Skeletal muscle tissue (tissue), 4 donors: ENCODE results near the gene UIMC1. TPM values are rescaled to one million over a fixed set of nuclear protein-coding genes. Genes with fewer than 3 reads are reported as not detected.

Source experiments
- H3K27ac ChIP-seq: one replicate; pipeline ENCODE4 v1.7.0; 2013; ENCODE audit warnings: mild to moderate bottlenecking, low read depth, low read length, inconsistent platforms
- H3K27me3 ChIP-seq, 3 donors: one replicate each; pipeline ENCODE4 v1.7.0; 2013; ENCODE audit warnings: low read length in 3 of 3; ENCODE audit not compliant: control insufficient read depth in 3 of 3, insufficient read depth in 3 of 3
- H3K36me3 ChIP-seq, 3 donors: one replicate each; pipeline ENCODE4 v1.7.0; 2013; ENCODE audit warnings: low read length in 3 of 3; ENCODE audit not compliant: control insufficient read depth in 3 of 3, insufficient read depth in 3 of 3
- H3K4me1 ChIP-seq, 3 donors: one replicate each; pipeline ENCODE4 v1.7.0; 2013; ENCODE audit warnings: low read length in 3 of 3, mild to moderate bottlenecking in 3 of 3; ENCODE audit not compliant: control insufficient read depth in 3 of 3, insufficient read depth in 3 of 3
- H3K4me3 ChIP-seq, 3 donors: one replicate each; pipeline ENCODE4 v1.7.0; 2013; ENCODE audit warnings: low read length in 3 of 3
- H3K9ac ChIP-seq, 3 donors: one replicate each; pipeline ENCODE4 v1.7.0; 2013; ENCODE audit warnings: low read length in 3 of 3, mild to moderate bottlenecking in 3 of 3, moderate library complexity in 2 of 3, low read depth in 1 of 3
- H3K9me3 ChIP-seq, 3 donors: one replicate each; pipeline ENCODE4 v1.7.0; 2013; ENCODE audit warnings: low read length in 3 of 3; ENCODE audit not compliant: control insufficient read depth in 3 of 3
- total RNA-seq: library from RNA; depleted of rRNA; stranded (reverse); fragments of >200 nt; gene quantifications from one replicate; pipeline ENCODE4 v1.2.3, GENCODE V29; 2014
- donor health status: Osteomylitis.

Gene UIMC1
- total RNA-seq, 1 donor from 2014 or later = 40.2 TPM

DNA sequence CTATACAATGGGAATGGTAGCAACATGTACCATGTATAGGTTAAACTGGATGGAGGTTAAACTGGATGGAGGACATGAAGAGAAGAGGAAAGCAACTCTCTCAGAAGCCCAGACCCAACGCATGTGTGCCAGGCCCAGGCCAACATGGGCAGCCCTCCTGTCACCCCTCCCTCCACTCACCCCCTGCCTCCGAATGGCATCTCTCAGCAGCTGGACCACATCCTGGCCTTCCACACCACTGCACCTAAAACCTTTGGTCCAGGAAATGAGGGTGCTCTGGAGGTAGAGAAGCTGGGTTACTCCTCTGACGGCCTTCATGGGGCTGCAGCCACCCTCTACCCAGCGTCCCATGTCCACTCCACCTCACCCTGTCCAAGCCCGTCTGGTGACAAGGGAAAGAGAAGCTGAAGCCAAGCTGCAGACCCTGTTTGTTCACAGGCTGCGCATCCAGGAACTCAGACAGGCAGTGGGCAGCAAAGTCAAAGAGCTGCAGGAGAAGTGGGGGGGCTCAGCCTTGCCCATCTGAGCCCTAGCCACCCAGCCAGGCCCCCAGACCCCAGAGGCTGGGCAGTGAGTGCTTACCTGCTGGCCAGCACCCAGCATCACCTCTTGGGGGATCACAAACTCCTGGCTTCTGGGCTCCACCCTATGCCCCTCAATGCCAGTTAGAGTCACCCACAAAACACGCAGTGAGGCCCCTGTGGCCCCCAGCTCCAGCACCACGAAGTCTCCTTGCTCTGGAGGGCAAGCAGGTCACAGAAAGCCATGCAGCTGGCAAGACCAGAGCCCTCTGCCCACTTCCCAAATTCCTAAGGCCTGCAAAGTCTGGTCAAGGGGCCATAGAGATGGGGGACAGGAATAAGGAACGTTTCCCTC is 115.9 kb downstream of the UIMC1 start:
- Histone ChIP-seq H3K27me3 (peaks cover 0 to 5% (median 0%) of the 10 kb centered on the region in 3 donors), H3K4me3 (no peak overlapping the region), H3K36me3 (no peaks in the 10 kb centered on the region), H3K9ac (no peak overlapping the region), H3K27ac (no peak overlapping the region), H3K4me1 (no peaks in the 10 kb centered on the region), H3K9me3 (no peaks in the 10 kb centered on the region)

DNA sequence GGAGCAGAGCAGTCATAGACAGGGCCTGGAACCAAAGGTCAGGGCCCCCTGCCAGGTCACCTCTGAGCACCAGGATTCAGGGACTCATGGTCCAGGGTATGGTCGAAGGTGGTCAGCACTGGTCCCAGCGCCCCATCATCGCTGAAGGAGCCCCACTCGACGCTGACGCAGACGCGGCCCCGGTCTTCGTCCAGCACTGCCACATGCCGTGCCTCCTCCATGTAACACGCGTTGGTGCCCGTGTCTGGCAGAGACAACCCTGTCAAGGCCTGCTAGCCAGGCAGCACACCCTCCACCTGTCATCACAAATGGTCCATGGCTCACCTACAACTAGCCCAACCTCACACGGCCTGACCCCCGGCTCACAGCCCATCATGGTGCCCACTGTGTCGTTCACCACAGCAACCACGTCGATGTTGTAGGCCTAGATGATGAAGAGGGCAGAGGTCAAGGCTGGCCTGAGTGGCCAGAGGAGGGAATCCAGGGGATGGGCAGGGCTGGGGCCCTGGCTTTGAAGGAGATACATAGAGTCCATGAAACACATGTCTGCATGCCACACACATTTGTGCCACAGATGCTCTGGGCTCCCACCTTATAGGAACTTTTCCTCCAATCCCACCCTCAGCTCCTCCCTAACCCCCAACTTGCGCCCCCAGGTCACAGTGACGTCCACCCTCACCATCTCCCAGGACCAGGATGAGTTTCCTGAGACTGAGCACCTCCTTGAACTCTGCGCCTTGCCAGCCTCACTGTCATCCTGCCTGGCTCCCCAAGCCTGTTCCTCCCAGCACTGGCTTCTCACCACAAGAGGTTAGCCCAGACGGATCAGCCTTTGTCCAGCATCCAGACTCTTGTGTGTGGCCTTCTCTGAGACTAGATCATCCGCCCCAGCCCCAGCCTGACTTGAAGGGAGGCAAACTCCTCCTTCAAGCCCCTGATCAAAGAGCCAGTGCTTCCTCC is 117.0 kb downstream of the UIMC1 start:
- Histone ChIP-seq H3K4me1 (peaks cover 0 to 2% (median 1%) of the 10 kb centered on the region in 3 donors), H3K9ac (no peak overlapping the region), H3K27ac (no peak overlapping the region), H3K36me3 (no peaks in the 10 kb centered on the region), H3K9me3 (no peaks in the 10 kb centered on the region), H3K27me3 (peaks cover 0 to 5% (median 0%) of the 10 kb centered on the region in 3 donors), H3K4me3 (no peak overlapping the region)

DNA sequence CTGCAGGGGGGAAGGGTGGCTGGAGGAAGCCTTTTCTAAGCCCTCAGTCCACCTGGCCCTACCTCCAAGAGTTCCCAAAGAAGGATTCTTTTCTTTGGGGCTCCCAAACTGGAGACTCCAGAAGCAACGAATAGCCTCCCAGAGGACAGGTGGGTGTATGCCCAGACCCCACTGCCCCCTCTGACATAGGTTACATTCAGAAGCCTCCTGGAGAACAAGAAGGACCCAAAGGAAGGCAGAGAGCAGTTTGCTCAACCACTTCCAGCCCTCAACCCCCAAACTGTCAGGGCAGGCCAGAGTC is 117.8 kb downstream of the UIMC1 start:
- Histone ChIP-seq H3K9ac (no peak overlapping the region), H3K4me1 (peaks cover 0 to 8% (median 7%) of the 10 kb centered on the region in 3 donors), H3K4me3 (no peak overlapping the region), H3K36me3 (no peaks in the 10 kb centered on the region), H3K9me3 (no peaks in the 10 kb centered on the region), H3K27ac (no peak overlapping the region), H3K27me3 (peaks cover 0 to 5% (median 0%) of the 10 kb centered on the region in 3 donors)

DNA sequence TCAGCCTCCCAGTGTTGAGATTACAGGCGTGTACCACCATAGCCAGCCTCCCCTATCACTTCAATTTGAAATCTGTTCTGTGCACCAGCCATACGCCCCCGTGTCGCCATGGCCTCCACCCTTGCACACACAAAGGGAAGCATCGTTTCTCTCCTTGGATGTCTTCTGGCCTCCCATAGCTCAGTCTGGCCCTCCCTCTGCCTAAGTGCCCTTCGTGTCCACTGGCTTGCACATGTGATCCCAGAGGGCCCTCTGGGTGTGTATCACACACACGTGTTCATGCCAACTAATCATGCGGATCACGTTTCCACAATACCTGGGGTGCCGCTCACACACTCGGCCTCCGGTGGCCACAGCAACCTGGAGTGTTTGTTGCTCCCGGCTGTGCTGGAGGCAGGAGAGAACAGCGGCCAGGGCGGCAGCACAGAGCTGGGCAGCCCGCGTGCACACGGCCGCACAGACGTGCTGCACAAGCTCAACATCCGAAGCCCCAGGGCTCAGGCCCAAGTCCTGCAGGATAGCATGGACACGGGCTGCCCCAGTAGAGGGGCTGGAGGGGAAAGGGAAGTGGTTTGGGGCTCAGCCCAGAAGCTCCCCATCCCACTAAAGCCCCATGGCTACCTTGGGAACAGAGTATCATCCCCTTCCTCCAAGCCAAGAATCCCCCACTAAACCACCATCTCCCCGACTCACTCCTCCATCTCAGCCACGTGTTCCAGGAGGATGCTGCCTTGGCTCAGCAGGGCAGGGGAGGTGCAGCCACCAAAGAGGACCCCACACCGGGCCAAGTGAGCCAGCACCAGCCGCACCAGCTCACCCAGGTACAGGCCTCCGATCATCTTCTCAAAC is 118.3 kb downstream of the UIMC1 start:
- Histone ChIP-seq H3K9me3 (no peaks in the 10 kb centered on the region), H3K36me3 (no peaks in the 10 kb centered on the region), H3K27ac (no peak overlapping the region), H3K9ac (no peak overlapping the region), H3K4me3 (no peak overlapping the region), H3K4me1 (peaks cover 0 to 10% (median 8%) of the 10 kb centered on the region in 3 donors), H3K27me3 (peaks cover 0 to 5% (median 0%) of the 10 kb centered on the region in 3 donors)

DNA sequence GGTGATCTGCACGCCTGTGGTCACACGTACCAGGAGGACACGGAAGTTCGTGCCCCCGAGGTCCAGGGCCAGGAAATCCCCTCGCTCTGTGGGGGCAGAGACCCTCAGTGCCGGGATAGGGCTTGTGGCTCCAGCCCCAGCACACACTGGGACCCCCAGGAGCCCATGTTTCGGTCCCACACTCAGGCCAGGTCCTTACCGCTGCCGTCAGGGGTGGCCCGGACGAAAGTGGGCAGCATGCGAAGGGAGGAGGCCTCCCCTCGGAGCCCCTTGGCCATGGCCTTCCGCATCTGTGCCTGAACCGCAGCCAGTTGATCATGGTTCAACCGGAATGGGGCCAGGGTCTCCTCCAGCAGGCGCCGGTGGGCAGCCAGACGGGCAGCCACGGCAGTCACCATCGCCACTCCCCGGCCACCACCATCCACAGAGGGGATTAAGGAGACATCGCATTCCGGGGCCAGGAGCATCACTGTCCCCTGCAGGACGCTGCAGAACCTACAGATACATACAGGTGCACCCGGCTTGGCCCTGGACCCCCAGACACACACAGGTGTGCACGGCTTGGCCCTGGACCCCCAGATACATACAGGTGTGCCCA is 119.2 kb downstream of the UIMC1 start:
- no peaks in the 10 kb centered on the region for H3K9me3 ChIP-seq
- H3K4me1 ChIP-seq = peaks cover 0 to 15% (median 13%) of the 10 kb centered on the region in 3 donors
- no peak overlapping the region for H3K4me3 ChIP-seq
- no peak overlapping the region for H3K9ac ChIP-seq
- H3K27me3 ChIP-seq = peaks cover 0 to 5% (median 0%) of the 10 kb centered on the region in 3 donors
- no peak overlapping the region for H3K27ac ChIP-seq
- H3K36me3 ChIP-seq = no peaks in the 10 kb centered on the region

DNA sequence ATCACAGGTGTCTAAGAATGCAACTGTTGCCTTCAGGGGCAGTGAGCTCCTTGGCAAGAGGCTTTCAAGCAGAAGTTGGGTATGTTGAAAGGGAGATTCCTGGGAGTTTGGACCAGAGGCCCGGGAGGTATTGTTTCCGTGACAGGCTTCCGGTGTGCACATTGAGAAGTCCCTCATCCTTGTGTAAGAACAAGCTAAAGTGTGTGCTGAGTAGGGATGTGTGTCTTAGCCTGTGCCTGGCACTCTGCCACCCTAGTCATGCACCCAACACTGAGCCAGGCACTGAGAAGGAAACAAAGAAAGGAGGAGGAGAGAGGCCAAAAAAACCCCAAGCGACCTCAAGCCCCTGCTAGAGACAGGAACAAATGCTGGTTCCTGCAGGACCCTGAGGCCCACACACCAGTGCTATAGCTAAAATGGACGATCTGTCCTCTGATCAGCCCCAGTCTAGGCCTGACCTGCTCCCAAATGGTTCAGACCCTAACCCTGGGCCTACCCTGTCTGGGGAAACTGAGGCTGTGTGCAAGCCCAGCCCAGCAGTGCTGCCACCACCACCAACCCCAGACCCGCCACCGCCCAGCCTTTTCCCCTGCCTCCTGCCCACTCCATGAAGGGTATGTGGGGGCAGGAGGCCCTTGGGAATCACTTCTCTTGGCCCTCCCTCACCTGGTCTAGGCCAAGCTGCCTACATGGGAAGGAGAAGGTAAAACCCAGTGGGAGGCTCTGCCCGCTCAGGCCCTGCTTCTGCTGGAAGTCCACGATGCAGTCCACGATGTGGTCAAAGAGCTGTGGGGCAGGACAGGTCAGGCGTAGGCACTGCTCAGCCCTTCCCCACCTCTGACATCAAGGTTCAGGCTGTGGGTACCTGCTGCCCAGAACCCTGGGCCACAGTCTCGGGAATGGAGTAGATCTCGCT is 120.0 kb downstream of the UIMC1 start:
- Histone ChIP-seq H3K27ac (no peak overlapping the region), H3K36me3 (no peaks in the 10 kb centered on the region), H3K9ac (no peak overlapping the region), H3K27me3 (peaks cover 0 to 5% (median 0%) of the 10 kb centered on the region in 3 donors), H3K4me3 (no peak overlapping the region), H3K4me1 (peaks cover 0 to 21% (median 16%) of the 10 kb centered on the region in 3 donors), H3K9me3 (no peaks in the 10 kb centered on the region)

DNA sequence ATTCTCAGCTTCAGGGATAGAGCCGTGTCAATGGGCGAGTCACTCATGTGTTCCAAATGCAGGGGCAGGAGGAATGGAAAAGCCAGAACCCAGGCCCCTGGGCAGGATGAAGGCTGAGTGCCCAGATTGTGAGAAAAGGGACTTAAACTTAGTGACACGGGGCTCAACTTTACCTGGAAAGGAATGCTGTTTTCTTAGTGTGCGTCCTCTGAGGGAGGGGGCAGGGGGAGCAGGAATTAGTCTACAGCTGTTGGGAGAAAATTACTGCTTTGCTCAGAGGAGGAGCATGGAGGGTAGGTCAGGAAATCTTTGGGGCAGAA is 122.0 kb downstream of the UIMC1 start:
- Histone ChIP-seq H3K9ac (no peak overlapping the region), H3K27ac (no peak overlapping the region), H3K4me1 (peaks cover 0 to 21% (median 16%) of the 10 kb centered on the region in 3 donors), H3K9me3 (no peaks in the 10 kb centered on the region), H3K4me3 (no peak overlapping the region), H3K36me3 (no peaks in the 10 kb centered on the region), H3K27me3 (peaks cover 0 to 11% (median 0%) of the 10 kb centered on the region in 3 donors)

DNA sequence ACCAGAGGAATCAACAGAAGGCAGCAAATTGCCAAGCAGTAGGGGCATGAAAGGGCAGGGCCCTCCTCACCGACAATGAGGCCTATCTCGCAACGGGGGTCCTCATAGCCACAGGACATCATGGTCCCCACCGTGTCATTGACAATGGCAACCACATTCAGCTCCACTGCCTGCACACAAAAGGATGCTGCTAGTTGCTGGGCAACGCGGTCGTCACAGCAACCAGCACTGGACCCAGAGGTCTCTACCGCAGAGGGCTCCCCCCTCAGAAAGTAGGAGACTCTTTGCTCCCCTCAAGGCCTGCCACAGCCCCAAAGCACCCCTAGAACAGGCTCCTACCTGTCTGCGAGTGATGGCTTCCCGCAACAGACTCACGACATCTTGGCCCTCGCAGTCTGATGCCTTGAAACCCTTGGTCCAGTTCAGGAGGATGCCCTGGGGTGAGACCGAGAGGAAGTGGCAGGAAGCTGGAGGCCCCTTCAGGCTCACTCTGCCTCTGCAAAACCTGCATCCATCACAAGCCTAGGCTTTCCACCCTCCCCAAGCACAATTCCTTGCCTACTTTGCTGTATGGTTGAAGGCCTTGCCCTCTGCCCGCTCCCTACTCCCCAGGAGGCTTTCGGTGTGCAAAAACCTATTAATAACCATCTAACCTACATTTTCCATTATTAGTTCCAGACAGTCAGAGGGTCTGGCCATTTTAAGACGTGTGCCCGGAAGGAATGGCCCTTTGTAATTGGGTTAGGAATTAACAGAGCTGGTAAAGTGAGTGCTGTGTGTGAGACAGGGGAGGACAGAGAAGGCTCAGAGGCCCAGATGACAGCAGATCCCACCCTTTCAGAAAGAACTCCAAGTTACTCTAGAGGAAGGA is 122.6 kb downstream of the UIMC1 start:
- no peaks in the 10 kb centered on the region for H3K9me3 ChIP-seq
- peaks cover 0 to 9% (median under 1%) of the 10 kb centered on the region in 3 donors for H3K27me3 ChIP-seq
- no peak overlapping the region for H3K4me3 ChIP-seq
- H3K4me1 ChIP-seq = peaks cover 0 to 21% (median 16%) of the 10 kb centered on the region in 3 donors
- H3K27ac ChIP-seq = no peak overlapping the region
- no peak overlapping the region for H3K9ac ChIP-seq
- no peaks in the 10 kb centered on the region for H3K36me3 ChIP-seq
